Measurements from ENCODE around the gene CX3CR1.

Gene CX3CR1

DNA sequence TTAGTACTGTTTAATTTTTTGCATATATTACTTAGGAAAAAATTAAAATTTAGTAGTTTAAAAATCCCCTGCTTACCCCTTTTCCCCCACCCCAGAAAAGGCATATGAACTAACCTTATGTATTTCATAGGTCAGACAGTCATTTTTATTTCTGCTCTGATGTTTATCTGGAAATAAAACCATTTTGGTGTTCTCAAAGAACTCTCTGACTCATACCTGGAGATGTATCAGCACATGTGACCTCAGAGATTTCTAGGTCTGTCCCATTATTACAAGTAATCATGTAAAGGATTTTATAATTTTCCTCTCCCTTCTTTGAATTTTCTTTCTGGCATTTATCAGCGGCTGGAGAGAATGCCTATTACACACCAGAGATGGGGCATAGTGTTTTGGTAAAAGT is 35.6 kb upstream of the CX3CR1 start:
- H3K9me3 ChIP-seq, result peaks cover 0 to 14% (median 5%) of the 10 kb centered on the region in 3 donors
- no peaks in the 10 kb centered on the region for H3K36me3 ChIP-seq
- DNase-seq, result no peak
- no peak overlapping the region for H3K4me3 ChIP-seq
- TF ChIP-seq, protein P1, sequence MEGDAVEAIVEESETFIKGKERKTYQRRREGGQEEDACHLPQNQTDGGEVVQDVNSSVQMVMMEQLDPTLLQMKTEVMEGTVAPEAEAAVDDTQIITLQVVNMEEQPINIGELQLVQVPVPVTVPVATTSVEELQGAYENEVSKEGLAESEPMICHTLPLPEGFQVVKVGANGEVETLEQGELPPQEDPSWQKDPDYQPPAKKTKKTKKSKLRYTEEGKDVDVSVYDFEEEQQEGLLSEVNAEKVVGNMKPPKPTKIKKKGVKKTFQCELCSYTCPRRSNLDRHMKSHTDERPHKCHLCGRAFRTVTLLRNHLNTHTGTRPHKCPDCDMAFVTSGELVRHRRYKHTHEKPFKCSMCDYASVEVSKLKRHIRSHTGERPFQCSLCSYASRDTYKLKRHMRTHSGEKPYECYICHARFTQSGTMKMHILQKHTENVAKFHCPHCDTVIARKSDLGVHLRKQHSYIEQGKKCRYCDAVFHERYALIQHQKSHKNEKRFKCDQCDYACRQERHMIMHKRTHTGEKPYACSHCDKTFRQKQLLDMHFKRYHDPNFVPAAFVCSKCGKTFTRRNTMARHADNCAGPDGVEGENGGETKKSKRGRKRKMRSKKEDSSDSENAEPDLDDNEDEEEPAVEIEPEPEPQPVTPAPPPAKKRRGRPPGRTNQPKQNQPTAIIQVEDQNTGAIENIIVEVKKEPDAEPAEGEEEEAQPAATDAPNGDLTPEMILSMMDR (IDR thresholded peaks at IDR 0.05), result no peak
- no peaks in the 10 kb centered on the region for H3K27me3 ChIP-seq
- H3K27ac ChIP-seq, result no peak overlapping the region
- intact Hi-C loops (cut with DNase I; ENCODE audit: low total_unique reads), result no loop called here
- no peaks in the 10 kb centered on the region for H3K4me1 ChIP-seq

DNA sequence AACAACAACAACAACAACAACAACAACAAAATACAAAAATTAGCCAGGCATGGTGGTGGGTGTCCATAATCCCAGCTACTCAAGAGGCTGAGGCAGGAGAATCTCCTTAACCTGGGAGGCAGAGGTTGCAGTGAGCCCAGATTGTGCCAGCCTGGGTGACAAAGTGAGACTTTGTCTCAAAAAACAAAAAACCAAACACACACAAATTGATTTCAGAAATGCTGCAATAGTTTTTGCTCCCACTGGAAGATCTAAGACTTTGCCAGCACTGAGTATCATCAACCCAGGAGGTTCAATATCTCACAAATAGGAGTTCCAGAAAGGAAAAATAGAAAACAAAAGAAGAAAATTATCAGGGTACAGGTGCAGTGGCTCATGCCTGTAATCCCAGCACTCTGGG is 33.5 kb upstream of the CX3CR1 start:
- Histone ChIP-seq H3K9me3 (peaks cover 0 to 10% (median 5%) of the 10 kb centered on the region in 3 donors), H3K4me3 (no peak overlapping the region), H3K36me3 (no peaks in the 10 kb centered on the region), H3K27me3 (no peaks in the 10 kb centered on the region), H3K4me1 (no peaks in the 10 kb centered on the region), H3K27ac (no peak overlapping the region)
- intact Hi-C loops (cut with DNase I; ENCODE audit: low total_unique reads), result no loop called here
- no peak for DNase-seq
- TF ChIP-seq, protein P1 (IDR thresholded peaks at IDR 0.05), result no peak

DNA sequence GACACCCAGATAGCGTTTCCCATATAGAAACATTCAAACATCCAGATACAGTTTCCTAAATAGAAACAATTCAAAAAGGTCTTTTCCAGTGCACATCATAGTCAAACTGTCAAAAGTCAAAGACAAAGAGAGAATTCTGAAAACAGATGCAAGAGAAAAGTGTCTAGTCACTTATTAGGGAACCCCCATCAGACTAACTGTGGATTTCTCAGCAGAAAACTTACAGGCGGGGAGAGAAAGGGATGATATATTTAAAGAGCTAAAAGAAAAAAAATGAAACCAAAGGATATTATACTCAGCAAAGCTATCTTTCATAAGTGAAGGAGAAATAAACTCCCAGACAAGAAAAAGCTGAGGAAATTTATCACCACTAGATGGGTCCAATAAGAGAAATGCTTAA is 22.3 kb upstream of the CX3CR1 start:
- Histone ChIP-seq H3K27ac (no peak overlapping the region), H3K36me3 (no peaks in the 10 kb centered on the region), H3K9me3 (peaks cover 2 to 54% (median 28%) of the 10 kb centered on the region in 3 donors), H3K4me3 (no peak overlapping the region), H3K4me1 (no peaks in the 10 kb centered on the region), H3K27me3 (no peaks in the 10 kb centered on the region)
- TF ChIP-seq, protein P1 (IDR thresholded peaks at IDR 0.05), result no peak
- no peak for DNase-seq
- intact Hi-C loops (cut with DNase I; ENCODE audit: low total_unique reads), result no loop called here

DNA sequence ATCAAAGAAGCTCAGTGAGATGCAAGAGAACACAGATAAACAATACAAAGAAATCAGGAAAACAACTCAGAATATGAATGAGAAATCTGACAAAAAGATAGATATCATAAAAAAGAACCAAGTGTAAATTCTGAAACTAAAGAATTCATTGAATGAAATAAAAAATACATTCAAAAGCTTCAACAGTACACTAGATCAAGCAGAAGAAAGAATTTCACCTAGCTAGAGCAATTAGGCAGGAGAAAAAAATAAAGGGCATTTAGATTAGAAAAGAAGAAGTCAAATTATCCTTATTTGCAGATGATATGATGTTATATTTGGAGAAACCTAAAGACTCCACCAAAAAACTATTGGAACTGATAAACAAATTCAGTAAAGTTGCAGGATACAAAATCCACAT is 19.4 kb upstream of the CX3CR1 start:
- H3K36me3 ChIP-seq, result no peaks in the 10 kb centered on the region
- no peaks in the 10 kb centered on the region for H3K27me3 ChIP-seq
- TF ChIP-seq, protein P1 (IDR thresholded peaks at IDR 0.05), result no peak
- DNase-seq, result no peak
- H3K4me1 ChIP-seq, result no peaks in the 10 kb centered on the region
- no peak overlapping the region for H3K4me3 ChIP-seq
- peaks cover 0 to 42% (median 14%) of the 10 kb centered on the region in 3 donors for H3K9me3 ChIP-seq
- no peak overlapping the region for H3K27ac ChIP-seq
- intact Hi-C loops (cut with DNase I; ENCODE audit: low total_unique reads), result no loop called here

DNA sequence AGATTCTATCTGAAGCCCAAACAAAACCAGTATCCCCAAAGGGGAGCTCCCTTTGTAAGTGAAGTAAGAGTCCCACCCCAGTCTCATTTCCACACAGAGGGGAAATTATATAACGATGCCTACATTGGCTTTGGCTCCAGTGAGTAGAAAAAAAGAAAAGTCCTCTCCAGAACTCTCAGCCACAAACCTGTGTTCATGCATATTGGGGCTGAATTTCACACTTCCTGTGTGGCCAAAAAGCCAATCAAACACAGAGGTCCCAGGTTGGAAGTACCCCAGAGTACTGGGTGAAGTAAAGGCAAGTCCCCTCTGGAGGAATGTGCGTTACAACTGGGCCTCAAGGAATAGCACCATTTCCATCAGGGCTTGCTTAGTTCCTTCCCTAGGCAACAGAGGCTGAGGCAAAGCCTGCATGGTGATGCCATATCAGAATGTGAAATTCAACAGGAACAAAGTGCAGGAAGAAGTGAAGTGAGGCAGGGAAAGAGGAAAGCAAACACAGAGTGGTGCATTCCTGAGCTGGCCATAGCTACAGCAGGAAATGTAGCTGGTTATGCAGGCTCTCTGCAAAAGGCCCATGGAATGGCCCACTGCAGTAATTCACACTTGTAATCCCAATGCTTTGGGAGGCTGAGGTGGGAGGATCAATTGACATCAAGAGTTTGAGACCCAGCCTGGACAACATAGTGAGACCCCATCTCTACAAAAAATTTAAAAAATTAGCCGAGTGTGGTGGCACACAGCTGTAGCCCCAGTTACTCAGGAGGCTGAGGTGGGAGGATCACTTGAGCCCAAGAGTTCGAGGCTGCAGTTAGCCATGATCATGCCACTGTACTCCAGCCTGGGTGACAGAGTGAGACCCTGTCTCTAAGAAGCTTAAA is 16.6 kb upstream of the CX3CR1 start:
- Histone ChIP-seq H3K27ac (no peak overlapping the region), H3K4me3 (no peak overlapping the region), H3K4me1 (no peaks in the 10 kb centered on the region), H3K27me3 (no peaks in the 10 kb centered on the region), H3K36me3 (no peaks in the 10 kb centered on the region), H3K9me3 (peaks cover 0 to 18% (median 9%) of the 10 kb centered on the region in 3 donors)
- intact Hi-C loops (cut with DNase I; ENCODE audit: low total_unique reads), result no loop called here
- no peak for DNase-seq
- TF ChIP-seq, protein P1 (IDR thresholded peaks at IDR 0.05), result no peak

Measured in tibial artery (tissue), 4 donors.